Measurements from ENCODE around the gene CEP162.
"Not testable (repeated sequence)": the region's sequence is repeated elsewhere in the genome, so short reads cannot be mapped to it uniquely, and the experiment has no call there.

CEP162 gene

DNA sequence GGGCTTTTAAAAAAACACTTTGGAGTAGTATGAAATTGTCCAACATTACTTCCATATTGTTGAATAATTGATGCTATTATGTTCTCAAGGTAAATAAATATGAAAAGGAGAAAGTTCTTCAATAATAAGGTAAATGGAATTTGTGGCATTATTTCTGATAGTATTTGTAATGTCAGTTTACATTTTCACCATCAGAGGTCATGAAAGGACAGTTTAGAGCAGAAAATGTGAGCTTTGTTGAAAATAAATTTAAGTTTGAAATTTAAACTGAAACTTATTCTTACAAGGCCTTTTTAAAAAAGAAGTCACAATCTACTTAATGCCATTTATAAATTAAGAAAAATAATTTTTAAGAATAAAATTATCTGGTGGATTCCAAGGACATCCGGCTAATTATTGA is 15.8 kb upstream of the CEP162 start:
- no peak overlapping the region for H3K4me3 ChIP-seq (ENCODE audit: low read depth, low read length)
- in situ Hi-C loops (cut with HindIII; ENCODE audit: low sequenced_read_pairs) = no loop called here
- DNase-seq (ENCODE audit: low read depth) = no peak
- TF ChIP-seq, protein P1, sequence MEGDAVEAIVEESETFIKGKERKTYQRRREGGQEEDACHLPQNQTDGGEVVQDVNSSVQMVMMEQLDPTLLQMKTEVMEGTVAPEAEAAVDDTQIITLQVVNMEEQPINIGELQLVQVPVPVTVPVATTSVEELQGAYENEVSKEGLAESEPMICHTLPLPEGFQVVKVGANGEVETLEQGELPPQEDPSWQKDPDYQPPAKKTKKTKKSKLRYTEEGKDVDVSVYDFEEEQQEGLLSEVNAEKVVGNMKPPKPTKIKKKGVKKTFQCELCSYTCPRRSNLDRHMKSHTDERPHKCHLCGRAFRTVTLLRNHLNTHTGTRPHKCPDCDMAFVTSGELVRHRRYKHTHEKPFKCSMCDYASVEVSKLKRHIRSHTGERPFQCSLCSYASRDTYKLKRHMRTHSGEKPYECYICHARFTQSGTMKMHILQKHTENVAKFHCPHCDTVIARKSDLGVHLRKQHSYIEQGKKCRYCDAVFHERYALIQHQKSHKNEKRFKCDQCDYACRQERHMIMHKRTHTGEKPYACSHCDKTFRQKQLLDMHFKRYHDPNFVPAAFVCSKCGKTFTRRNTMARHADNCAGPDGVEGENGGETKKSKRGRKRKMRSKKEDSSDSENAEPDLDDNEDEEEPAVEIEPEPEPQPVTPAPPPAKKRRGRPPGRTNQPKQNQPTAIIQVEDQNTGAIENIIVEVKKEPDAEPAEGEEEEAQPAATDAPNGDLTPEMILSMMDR (IDR thresholded peaks at IDR 0.05; ENCODE audit: low read depth, low read length, missing control alignments) = no peak

DNA sequence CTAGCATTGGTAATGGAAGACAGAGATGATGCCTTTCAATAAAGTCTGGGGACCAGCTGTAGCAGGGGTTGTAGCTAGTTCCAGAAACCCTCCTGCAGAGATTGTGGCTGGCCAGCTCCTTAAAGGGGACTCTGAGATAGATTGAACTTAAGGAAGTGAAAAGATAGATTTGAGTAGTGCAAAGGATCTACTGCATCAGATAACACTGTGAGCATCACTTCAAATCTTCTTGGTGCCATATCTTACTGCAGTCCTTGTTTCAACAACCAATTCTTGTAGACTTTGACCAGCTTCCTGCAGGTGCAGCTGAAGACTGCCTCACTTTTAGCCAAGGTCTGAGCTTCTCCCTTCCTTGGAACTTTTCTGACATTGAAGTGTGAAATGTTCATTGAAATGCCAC is 14.8 kb upstream of the CEP162 start:
- DNase-seq (ENCODE audit: low read depth) = no peak
- no peak overlapping the region for H3K4me3 ChIP-seq (ENCODE audit: low read depth, low read length)
- in situ Hi-C loops (cut with HindIII; ENCODE audit: low sequenced_read_pairs) = no loop called here
- TF ChIP-seq, protein P1 (IDR thresholded peaks at IDR 0.05; ENCODE audit: low read depth, low read length, missing control alignments) = no peak

DNA sequence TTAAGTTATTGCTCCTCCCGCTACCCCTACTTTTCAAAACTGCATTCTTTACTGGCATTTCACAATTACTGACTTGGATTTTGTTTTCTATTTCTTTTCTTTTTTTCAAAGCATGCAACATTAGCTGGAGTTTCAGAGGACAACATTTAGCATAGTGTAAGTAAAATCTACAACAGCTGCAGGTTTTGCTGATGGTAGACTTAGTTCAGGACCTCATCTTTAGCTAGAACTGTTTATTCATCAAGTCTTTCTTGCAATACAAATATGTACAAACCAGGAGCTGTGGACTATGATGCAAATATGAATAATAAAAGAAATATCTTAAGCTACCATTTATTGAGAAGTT is 728 bp upstream of the CEP162 start:
- in situ Hi-C loops (cut with HindIII; ENCODE audit: low sequenced_read_pairs) = no loop called here
- no peak for DNase-seq (ENCODE audit: low read depth)
- peak overlapping the region; percentile 74 for H3K4me3 ChIP-seq (ENCODE audit: low read depth, low read length)
- TF ChIP-seq, protein P1 (IDR thresholded peaks at IDR 0.05; ENCODE audit: low read depth, low read length, missing control alignments) = no peak

DNA sequence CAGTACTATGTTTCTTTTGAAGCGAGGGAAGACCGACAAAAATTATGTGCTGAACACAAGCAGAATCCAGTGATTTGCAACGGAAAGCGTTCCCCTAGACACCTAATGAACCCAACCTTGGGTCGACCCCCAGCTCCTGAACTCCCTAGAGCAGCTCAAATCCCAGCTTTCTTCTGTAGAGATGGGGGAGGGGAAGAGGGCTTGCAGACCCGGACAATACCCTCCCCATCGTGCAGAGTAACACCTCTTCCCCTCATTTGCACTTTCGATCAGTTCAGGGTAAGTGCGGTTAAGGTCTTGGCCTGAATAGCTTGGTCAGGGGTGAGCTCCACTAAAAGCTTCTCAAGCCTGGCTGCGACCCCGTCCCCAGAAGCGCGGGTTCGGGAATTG is 404 bp downstream of the CEP162 start:
- TF ChIP-seq, protein P1 (IDR thresholded peaks at IDR 0.05; ENCODE audit: low read depth, low read length, missing control alignments) = no peak
- DNase-seq (ENCODE audit: low read depth) = no peak
- in situ Hi-C loops (cut with HindIII; ENCODE audit: low sequenced_read_pairs) = no loop called here
- peak overlapping the region; percentile 74 for H3K4me3 ChIP-seq (ENCODE audit: low read depth, low read length)

DNA sequence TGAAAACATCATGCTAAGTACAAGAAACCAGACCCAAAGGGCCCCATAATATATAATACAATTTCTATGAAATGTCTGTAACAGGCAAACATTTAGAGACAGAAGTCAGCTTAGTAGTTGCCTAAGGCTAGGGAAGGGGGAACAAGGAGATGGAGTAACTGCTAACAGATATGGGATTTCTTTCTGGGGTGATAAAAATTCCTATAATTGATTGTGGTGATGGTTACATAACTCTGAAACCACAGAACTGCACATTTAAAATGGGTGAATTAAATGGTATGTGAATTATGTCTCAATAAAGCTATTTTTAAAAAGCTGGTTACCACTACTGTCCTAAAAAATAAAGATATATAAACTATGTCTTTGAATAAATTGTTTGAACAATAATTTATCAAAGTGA is 3.2 kb downstream of the CEP162 start:
- TF ChIP-seq, protein P1 (IDR thresholded peaks at IDR 0.05; ENCODE audit: low read depth, low read length, missing control alignments) = no peak
- in situ Hi-C loops (cut with HindIII; ENCODE audit: low sequenced_read_pairs) = no loop called here
- peak; percentile 4 for DNase-seq (ENCODE audit: low read depth)

DNA sequence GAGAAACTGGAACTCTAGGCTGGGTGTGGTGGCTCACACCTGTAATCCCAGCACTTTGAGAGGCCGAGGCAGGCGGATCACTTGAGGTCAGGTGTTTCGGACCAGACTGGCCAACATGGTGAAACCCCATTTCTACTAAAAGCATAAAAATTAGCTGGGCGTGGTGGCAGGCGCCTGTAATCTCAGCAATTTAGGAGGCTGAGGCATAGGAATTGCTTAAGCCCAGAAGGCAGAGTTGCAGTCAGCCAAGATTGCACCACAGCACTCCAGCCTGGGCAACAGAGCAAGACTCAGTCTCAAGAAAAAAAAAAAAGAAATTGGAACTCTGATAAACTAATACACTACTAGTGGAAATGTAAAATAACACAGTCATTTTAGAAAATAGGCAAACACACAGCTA is 3.8 kb downstream of the CEP162 start:
- H3K4me3 ChIP-seq (ENCODE audit: low read depth, low read length); DNase-seq (ENCODE audit: low read depth); in situ Hi-C loops (cut with HindIII; ENCODE audit: low sequenced_read_pairs): not testable (repeated sequence)

More for the DNA sequence above, 3.2 kb downstream of the CEP162 start:
- no peak overlapping the region for H3K4me3 ChIP-seq (ENCODE audit: low read depth, low read length)

DNA sequence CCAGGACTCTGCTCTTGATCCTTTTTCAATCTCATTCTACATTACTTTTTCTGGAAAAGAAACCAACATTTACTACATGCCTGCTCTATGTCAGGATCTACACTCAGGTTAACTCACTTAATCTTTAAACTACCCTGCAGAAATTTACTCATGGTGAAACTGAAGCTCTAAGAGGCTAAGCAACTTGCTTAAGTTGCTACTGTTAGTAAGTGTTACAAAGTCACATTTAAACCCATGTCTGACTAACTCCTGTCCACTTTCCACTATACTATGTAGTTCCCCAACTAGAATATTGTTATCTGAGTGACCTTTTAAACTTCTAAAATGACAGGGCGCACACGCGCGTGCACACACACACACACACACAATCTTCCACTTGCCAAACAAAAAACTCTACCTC is 5.0 kb downstream of the CEP162 start:
- TF ChIP-seq, protein P1 (IDR thresholded peaks at IDR 0.05; ENCODE audit: low read depth, low read length, missing control alignments) = no peak
- in situ Hi-C loops (cut with HindIII; ENCODE audit: low sequenced_read_pairs) = no loop called here
- no peak overlapping the region for H3K4me3 ChIP-seq (ENCODE audit: low read depth, low read length)
- DNase-seq (ENCODE audit: low read depth) = no peak
